HCT116 (cell line): ENCODE measurements around the gene HNRNPAB. TPM values are rescaled to one million over a fixed set of nuclear protein-coding genes. Genes with fewer than 3 reads are reported as not detected.

Source experiments
- ATAC-seq: fragments of 200-7000 bp; cut with Tn5 transposase; 2 replicates; pipeline ENCODE4 v1.9.1; 2020; ENCODE audit warnings: mild to moderate bottlenecking, moderate library complexity
- BruUV-seq: library from RNA; stranded (reverse); fragments of 400-500 nt; replicated peaks from 2 replicates; lab custom pipeline; 2021; lab: Mats Ljungman, UMichigan
- CTCF ChIA-PET: fragments of 300-600 bp; sonication (Branson Sonifier 250); formaldehyde crosslinking; loops from one replicate; lab custom pipeline; 2021; ENCODE audit warnings: antibody characterized with exemption; lab: Charles Lee
- POLR2A ChIA-PET: fragments of 300-600, 350-600 bp; sonication (Branson Sonifier 250); formaldehyde crosslinking; loops from one replicate; lab custom pipeline; 2021; ENCODE audit warnings: antibody characterized with exemption; lab: Charles Lee
- RAD21 ChIA-PET, 2 experiments: fragments of 300-600 bp; sonication (Branson Sonifier 250); formaldehyde crosslinking; loops; one replicate each; lab custom pipeline; 2023; ENCODE audit warnings: low total read pairs in 2 of 2; ENCODE audit not compliant: uncharacterized antibody in 2 of 2, unreplicated experiment in 2 of 2, low non-redundant PET in 1 of 2; lab: Charles Lee
- DNase-seq: peaks from one replicate; pipeline ENCODE4 v3.0.0-alpha.2; 2010; ENCODE audit warnings: low read depth, low spot score
- H2AFZ ChIP-seq: fragments of 200-600 bp; shearing (Covaris generic), sonication (generic); 2 replicates; pipeline ENCODE4 v1.6.1; 2017; ENCODE audit warnings: low read depth, mixed run types, mixed read lengths, antibody characterized with exemption, low read length; ENCODE audit not compliant: poor library complexity, severe bottlenecking
- H3K27ac ChIP-seq: 2 replicates; pipeline ENCODE4 v1.5.1; 2012; ENCODE audit warnings: low read depth, low read length
- H3K27me3 ChIP-seq: fragments of 200-600 bp; sonication (generic); 2 replicates; pipeline ENCODE4 v1.6.1; 2016; ENCODE audit warnings: mixed run types, low read length, mixed read lengths; ENCODE audit not compliant: insufficient read depth
- H3K36me3 ChIP-seq, 2 experiments: fragments of 200-500 bp in 1 of 2; fragments of 200-600 bp in 1 of 2; sonication (Bioruptor generic) in 1 of 2; sonication (generic) in 1 of 2; 2 replicates each; pipeline versions ENCODE4 v1.5.1 to v1.6.1; 2014 to 2016; ENCODE audit warnings: low read length in 2 of 2, inconsistent platforms in 1 of 2, mixed read lengths in 1 of 2, mixed run types in 1 of 2; ENCODE audit not compliant: insufficient read depth in 2 of 2, control insufficient read depth in 1 of 2
- H3K4me1 ChIP-seq, 2 experiments: fragments of 200-600 bp in 1 of 2; sonication (generic) in 1 of 2; 2 replicates each; pipeline versions ENCODE4 v1.5.1 to v1.6.1; 2012 to 2017; ENCODE audit warnings: low read length in 2 of 2, inconsistent platforms in 1 of 2, mild to moderate bottlenecking in 1 of 2, mixed read lengths in 1 of 2, mixed run types in 1 of 2, moderate library complexity in 1 of 2; ENCODE audit not compliant: insufficient read depth in 2 of 2, control insufficient read depth in 1 of 2
- H3K4me2 ChIP-seq: fragments of 200-600 bp; sonication (generic); 2 replicates; pipeline ENCODE4 v1.6.1; 2017; ENCODE audit warnings: mixed run types, low read length, mixed read lengths
- H3K4me3 ChIP-seq, 2 experiments: fragments of 200-600 bp in 1 of 2; sonication (generic) in 1 of 2; replicated peaks in 1 of 2; 2 replicates each; pipeline ENCODE4 v1.5.1; 2011 to 2016; ENCODE audit warnings: low read length in 2 of 2, control low read depth in 1 of 2, low read depth in 1 of 2, mild to moderate bottlenecking in 1 of 2, mixed read lengths in 1 of 2, mixed run types in 1 of 2
- H3K79me2 ChIP-seq: fragments of 200-600 bp; sonication (generic); 2 replicates; pipeline ENCODE4 v1.6.1; 2017; ENCODE audit warnings: mild to moderate bottlenecking, mixed run types, low read length, moderate library complexity, mixed read lengths; ENCODE audit not compliant: insufficient read depth
- H3K9ac ChIP-seq: fragments of 200-600 bp; sonication (generic); 2 replicates; pipeline ENCODE4 v1.6.1; 2016; ENCODE audit warnings: low read length, mixed read lengths
- H3K9me2 ChIP-seq: fragments of 200-600 bp; sonication (generic), shearing (Covaris generic); 2 replicates; pipeline ENCODE4 v1.6.1; 2017; ENCODE audit warnings: mixed run types, mild to moderate bottlenecking, moderate library complexity; ENCODE audit not compliant: insufficient read depth
- H3K9me3 ChIP-seq, 2 experiments: fragments of 200-500 bp in 1 of 2; fragments of 200-600 bp in 1 of 2; sonication (Bioruptor generic) in 1 of 2; sonication (generic) in 1 of 2; 2 replicates each; pipeline ENCODE4 v1.6.1; 2014 to 2017; ENCODE audit warnings: low read length in 2 of 2, mixed read lengths in 2 of 2, inconsistent platforms in 1 of 2, low read depth in 1 of 2, mild to moderate bottlenecking in 1 of 2, mixed run types in 1 of 2, moderate library complexity in 1 of 2; ENCODE audit not compliant: control insufficient read depth in 1 of 2, insufficient read depth in 1 of 2
- H4K20me1 ChIP-seq: fragments of 200-600 bp; sonication (generic), shearing (Covaris generic); 2 replicates; pipeline ENCODE4 v1.6.1; 2017; ENCODE audit warnings: mixed run types, mild to moderate bottlenecking, moderate library complexity; ENCODE audit not compliant: insufficient read depth
- CBX3 ChIP-seq: IDR thresholded peaks from 2 replicates; pipeline ENCODE4 v1.6.1; 2012; ENCODE audit warnings: low read depth
- EGR1 ChIP-seq: IDR thresholded peaks from 2 replicates; pipeline ENCODE4 v1.6.1; 2012; ENCODE audit warnings: low read depth
- ELF1 ChIP-seq: IDR thresholded peaks from 2 replicates; pipeline ENCODE4 v1.6.1; 2012; ENCODE audit warnings: low read depth, borderline replicate concordance
- EZH2 ChIP-seq: fragments of 200-600 bp; sonication (generic); IDR thresholded peaks from 2 replicates; pipeline ENCODE4 v1.6.1; 2017; ENCODE audit warnings: antibody characterized with exemption, mixed run types
- FOSL1 ChIP-seq: IDR thresholded peaks from 2 replicates; pipeline ENCODE4 v1.6.1; 2012; ENCODE audit warnings: low read depth
- POLR2A ChIP-seq: IDR thresholded peaks from 2 replicates; pipeline ENCODE4 v1.7.0; 2011; ENCODE audit warnings: borderline replicate concordance; ENCODE audit not compliant: insufficient read depth, insufficient read length; ENCODE audit errors: extremely low read depth
- POLR2AphosphoS5 ChIP-seq: IDR thresholded peaks from 2 replicates; pipeline ENCODE4 v1.6.1; 2011; ENCODE audit warnings: mild to moderate bottlenecking, low read depth, low read length, moderate library complexity
- RAD21 ChIP-seq: IDR thresholded peaks from 2 replicates; pipeline ENCODE4 v1.6.1; 2012; ENCODE audit warnings: low read depth, mild to moderate bottlenecking
- TCF7L2 ChIP-seq: IDR thresholded peaks from 2 replicates; pipeline ENCODE4 v1.7.0; 2011; ENCODE audit warnings: borderline replicate concordance, inconsistent platforms; ENCODE audit not compliant: insufficient read depth, insufficient read length; ENCODE audit errors: extremely low read depth
- YY1 ChIP-seq: IDR thresholded peaks from 2 replicates; pipeline ENCODE4 v1.6.1; 2011; ENCODE audit warnings: low read length, low read depth, moderate library complexity, mild to moderate bottlenecking; ENCODE audit not compliant: insufficient replicate concordance; ENCODE audit errors: extremely low read depth
- ZFX ChIP-seq: fragments of 450-650 bp; IDR thresholded peaks from 2 replicates; pipeline ENCODE4 v1.6.1; 2017
- ZNF274 ChIP-seq: fragments of 200-500 bp; sonication (Bioruptor generic); IDR thresholded peaks from 2 replicates; pipeline ENCODE4 v1.6.1; 2014; ENCODE audit warnings: mild to moderate bottlenecking, low read depth, low read length, inconsistent platforms
- intact Hi-C: fragments of 100-400 bp; cut with micrococcal nuclease; formaldehyde crosslinking; loops from 2 replicates; pipeline ENCODE4 v1.10.0; 2022
- total RNA-seq: library from RNA; stranded (reverse); gene quantifications from one replicate; pipeline ENCODE4 v1.2.1, GENCODE V29; 2021; ENCODE audit not compliant: unreplicated experiment
- TF ChIP-seq, protein P1 (sequence below): IDR thresholded peaks from 2 replicates; pipeline ENCODE4 v1.6.1; 2012
- TF ChIP-seq, protein P2 (sequence below): IDR thresholded peaks from 2 replicates; pipeline ENCODE4 v1.6.1; 2011; ENCODE audit warnings: mild to moderate bottlenecking, low read length, moderate library complexity; ENCODE audit not compliant: insufficient replicate concordance; ENCODE audit errors: extremely low read depth
- TF ChIP-seq, protein P3 (sequence below): IDR thresholded peaks from 2 replicates; pipeline ENCODE4 v1.6.1; 2012

The HNRNPAB gene
- total RNA-seq, 1 experiment from 2014 or later = 273 TPM

DNA sequence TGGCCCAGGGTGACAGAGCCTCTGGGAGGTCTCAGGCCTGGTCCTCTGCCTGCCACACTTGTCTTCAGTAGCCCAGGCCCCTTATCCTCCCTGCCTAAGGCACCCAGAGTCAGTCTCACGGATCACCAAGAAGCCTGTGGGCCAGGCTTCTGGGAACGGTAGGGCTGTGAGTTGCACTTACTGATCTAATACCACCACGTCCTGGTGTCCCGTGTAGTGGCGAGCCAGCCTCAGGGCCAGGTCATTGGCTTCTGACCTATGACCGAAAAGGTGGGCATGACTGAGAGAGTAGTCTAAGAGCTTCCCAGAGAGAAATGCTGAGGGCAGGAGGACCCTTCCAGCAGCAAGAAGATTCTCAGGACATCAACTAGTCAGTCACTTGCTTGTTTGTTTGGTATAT is 20.8 kb downstream of the HNRNPAB start:
- Histone ChIP-seq H2AFZ (no peak overlapping the region), H3K27me3 (no peaks in the 10 kb centered on the region), H3K9ac (no peak overlapping the region), H4K20me1 (no peaks in the 10 kb centered on the region), H3K79me2 (peaks cover 11% of the 10 kb centered on the region), H3K36me3 (peaks cover 5 to 25% of the 10 kb centered on the region in 2 experiments; a peak in 3 of 4 replicates), H3K4me2 (no peak overlapping the region), H3K4me1 (peaks cover 0 to under 1% of the 10 kb centered on the region in 2 experiments; a peak in 1 of 4 replicates), H3K4me3 (no peak overlapping the region), H3K9me2 (no peaks in the 10 kb centered on the region), H3K9me3 (no peaks in the 10 kb centered on the region), H3K27ac (no peak overlapping the region)
- no peak for TF ChIP-seq YY1
- TF ChIP-seq, protein P1, sequence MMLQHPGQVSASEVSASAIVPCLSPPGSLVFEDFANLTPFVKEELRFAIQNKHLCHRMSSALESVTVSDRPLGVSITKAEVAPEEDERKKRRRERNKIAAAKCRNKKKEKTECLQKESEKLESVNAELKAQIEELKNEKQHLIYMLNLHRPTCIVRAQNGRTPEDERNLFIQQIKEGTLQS = no peak
- TF ChIP-seq, protein P2, sequence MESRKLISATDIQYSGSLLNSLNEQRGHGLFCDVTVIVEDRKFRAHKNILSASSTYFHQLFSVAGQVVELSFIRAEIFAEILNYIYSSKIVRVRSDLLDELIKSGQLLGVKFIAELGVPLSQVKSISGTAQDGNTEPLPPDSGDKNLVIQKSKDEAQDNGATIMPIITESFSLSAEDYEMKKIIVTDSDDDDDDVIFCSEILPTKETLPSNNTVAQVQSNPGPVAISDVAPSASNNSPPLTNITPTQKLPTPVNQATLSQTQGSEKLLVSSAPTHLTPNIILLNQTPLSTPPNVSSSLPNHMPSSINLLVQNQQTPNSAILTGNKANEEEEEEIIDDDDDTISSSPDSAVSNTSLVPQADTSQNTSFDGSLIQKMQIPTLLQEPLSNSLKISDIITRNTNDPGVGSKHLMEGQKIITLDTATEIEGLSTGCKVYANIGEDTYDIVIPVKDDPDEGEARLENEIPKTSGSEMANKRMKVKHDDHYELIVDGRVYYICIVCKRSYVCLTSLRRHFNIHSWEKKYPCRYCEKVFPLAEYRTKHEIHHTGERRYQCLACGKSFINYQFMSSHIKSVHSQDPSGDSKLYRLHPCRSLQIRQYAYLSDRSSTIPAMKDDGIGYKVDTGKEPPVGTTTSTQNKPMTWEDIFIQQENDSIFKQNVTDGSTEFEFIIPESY = no peak
- no peak for TF ChIP-seq TCF7L2
- TF ChIP-seq ZFX = no peak
- TF ChIP-seq RAD21 = no peak
- TF ChIP-seq EGR1 = no peak
- no peak for TF ChIP-seq CBX3
- no peak for TF ChIP-seq FOSL1
- no peak for TF ChIP-seq EZH2
- no peak for TF ChIP-seq ZNF274
- no peak for TF ChIP-seq POLR2A
- TF ChIP-seq POLR2AphosphoS5 = no peak; the same call in 1 of the 2 replicates
- TF ChIP-seq ELF1 = no peak
- TF ChIP-seq, protein P3, sequence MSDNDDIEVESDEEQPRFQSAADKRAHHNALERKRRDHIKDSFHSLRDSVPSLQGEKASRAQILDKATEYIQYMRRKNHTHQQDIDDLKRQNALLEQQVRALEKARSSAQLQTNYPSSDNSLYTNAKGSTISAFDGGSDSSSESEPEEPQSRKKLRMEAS = no peak
- no TSS peak for BruUV-seq
- ChIA-PET CTCF (no interaction called here), POLR2A (no interaction called here), RAD21 (no interaction called here)
- ATAC-seq (no peak), DNase-seq (no peak)
- intact Hi-C loops = no loop called here
